HCT116 (cell line): ENCODE measurements around the gene AOAH.

Experiments used
- CBX3 ChIP-seq: IDR thresholded peaks from 2 replicates; pipeline ENCODE4 v1.6.1; 2012; ENCODE audit warnings: low read depth
- CEBPB ChIP-seq: IDR thresholded peaks from 2 replicates; pipeline ENCODE4 v1.6.1; 2012; ENCODE audit warnings: low read depth
- CTCF ChIP-seq, 3 experiments: fragments of 200-600 bp in 1 of 3; sonication (generic) in 1 of 3; IDR thresholded peaks in 2 of 3; conservative IDR thresholded peaks in 1 of 3; 2 replicates each; pipeline ENCODE4 v1.5.1; 2012 to 2017; ENCODE audit warnings: low read depth in 2 of 3, low read length in 2 of 3, antibody characterized with exemption in 1 of 3, borderline replicate concordance in 1 of 3, control low read depth in 1 of 3, mild to moderate bottlenecking in 1 of 3, mixed read lengths in 1 of 3, mixed run types in 1 of 3, moderate library complexity in 1 of 3; ENCODE audit not compliant: insufficient read depth in 1 of 3
- EZH2phosphoT487 ChIP-seq: fragments of 200-600 bp; IDR thresholded peaks from 2 replicates; pipeline ENCODE4 v1.6.1; 2018; ENCODE audit warnings: antibody characterized with exemption, borderline replicate concordance
- POLR2A ChIP-seq: IDR thresholded peaks from 2 replicates; pipeline ENCODE4 v1.7.0; 2011; ENCODE audit warnings: borderline replicate concordance; ENCODE audit not compliant: insufficient read depth, insufficient read length; ENCODE audit errors: extremely low read depth
- POLR2AphosphoS5 ChIP-seq: IDR thresholded peaks from 2 replicates; pipeline ENCODE4 v1.6.1; 2011; ENCODE audit warnings: mild to moderate bottlenecking, low read depth, low read length, moderate library complexity

GRCh38 chr7:36509962-36510361 is 214.3 kb downstream of the AOAH start:
- TF ChIP-seq CEBPB (no peak), CBX3 (no peak), EZH2phosphoT487 (no peak), CTCF (IDR thresholded peaks at IDR 0.05 in 2 of 3, conservative IDR thresholded peaks at IDR 0.05 in 1 of 3; ENCODE audit: borderline replicate concordance in 1 of 3, insufficient read depth in 1 of 3, low read depth in 2 of 3, low read length in 2 of 3) (0 out of 6 replicates have a peak, but pooled peaks of 1 of the 3 experiments have one; percentile 6), POLR2A (no peak), POLR2AphosphoS5 (no peak)
